ENCODE data around the gene NTMT2. TPM values are rescaled to one million over a fixed set of nuclear protein-coding genes. Genes with fewer than 3 reads are reported as not detected.

NTMT2 gene
- total and polyA plus RNA-seq, 9 of the 15 experiments (the other 6 are each of a cell fraction or from before 2014, with no cell fraction given), result not detected

DNA sequence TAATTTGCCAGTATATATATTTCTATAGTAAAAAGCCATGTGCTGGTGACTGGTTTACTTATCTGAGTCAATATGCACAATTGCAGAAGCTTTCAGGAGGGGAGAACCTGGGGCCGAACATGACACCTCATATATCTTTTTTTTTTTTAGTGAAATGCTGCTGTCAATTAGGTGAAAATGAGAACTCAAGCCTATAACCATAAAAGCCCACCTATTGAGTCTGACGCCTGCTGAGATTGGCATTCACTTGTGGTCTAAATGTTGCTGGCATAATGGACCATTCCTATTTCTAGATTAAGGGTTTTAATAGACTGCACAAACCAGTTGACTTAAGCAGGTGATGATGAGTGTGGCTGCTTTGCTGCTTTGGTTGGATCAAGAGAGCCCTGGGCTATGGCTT lies 10.8 kb downstream of the NTMT2 start:
- ATAC-seq (no peak), DNase-seq (ENCODE audit: extremely low read depth in 1 of 4, low spot score in 3 of 4) (no peak), FAIRE-seq (no peak)
- H3K27me3 ChIP-seq (ENCODE audit: control insufficient read depth in 2 of 2, insufficient read depth in 2 of 2, low read length in 2 of 2), result no peaks in the 10 kb centered on the region
- 0% methylated on average over 2 of the region's 2 CpGs for WGBS (ENCODE audit: insufficient coverage, low coverage, missing lambda C conversion rate)
- CTCF ChIA-PET (ENCODE audit: low intra/inter-chr PET ratio), result no interaction called here
- H3K79me2 ChIP-seq (ENCODE audit: control insufficient read depth, insufficient read depth, low read length), result no peaks in the 10 kb centered on the region
- no peak overlapping the region for H2AFZ ChIP-seq (ENCODE audit: low read depth, low read length)
- intact Hi-C loops (cut with micrococcal nuclease) (no loop called here), in situ Hi-C loops (cut with MboI) (no loop called here)
- H3K9ac ChIP-seq (ENCODE audit: insufficient read depth in 1 of 2, low read depth in 2 of 2, low read length in 2 of 2), result no peak overlapping the region
- no peaks in the 10 kb centered on the region for H3K9me3 ChIP-seq (replicated peaks; ENCODE audit: control insufficient read depth, insufficient read depth, low read depth, low read length)
- no peaks in the 10 kb centered on the region for H3K9me1 ChIP-seq (ENCODE audit: control insufficient read depth, insufficient read depth, low read length)
- H4K20me1 ChIP-seq (replicated peaks; ENCODE audit: control insufficient read depth, insufficient read depth, low read length), result no peaks in the 10 kb centered on the region
- no peaks in the 10 kb centered on the region for H3K4me1 ChIP-seq (replicated peaks in 1 of 2; ENCODE audit: control insufficient read depth in 2 of 2, insufficient read depth in 2 of 2, low read length in 2 of 2)
- no peak overlapping the region for H3K4me3 ChIP-seq
- POLR2A ChIA-PET, result no interaction called here
- no peak overlapping the region for H3K4me2 ChIP-seq (ENCODE audit: insufficient read depth, low read length)
- H3K27ac ChIP-seq (ENCODE audit: extremely low read depth, low read depth, low read length), result no peak overlapping the region
- no peaks in the 10 kb centered on the region for H3K36me3 ChIP-seq (ENCODE audit: control insufficient read depth, insufficient read depth, low read length)
- TF ChIP-seq, protein P1, sequence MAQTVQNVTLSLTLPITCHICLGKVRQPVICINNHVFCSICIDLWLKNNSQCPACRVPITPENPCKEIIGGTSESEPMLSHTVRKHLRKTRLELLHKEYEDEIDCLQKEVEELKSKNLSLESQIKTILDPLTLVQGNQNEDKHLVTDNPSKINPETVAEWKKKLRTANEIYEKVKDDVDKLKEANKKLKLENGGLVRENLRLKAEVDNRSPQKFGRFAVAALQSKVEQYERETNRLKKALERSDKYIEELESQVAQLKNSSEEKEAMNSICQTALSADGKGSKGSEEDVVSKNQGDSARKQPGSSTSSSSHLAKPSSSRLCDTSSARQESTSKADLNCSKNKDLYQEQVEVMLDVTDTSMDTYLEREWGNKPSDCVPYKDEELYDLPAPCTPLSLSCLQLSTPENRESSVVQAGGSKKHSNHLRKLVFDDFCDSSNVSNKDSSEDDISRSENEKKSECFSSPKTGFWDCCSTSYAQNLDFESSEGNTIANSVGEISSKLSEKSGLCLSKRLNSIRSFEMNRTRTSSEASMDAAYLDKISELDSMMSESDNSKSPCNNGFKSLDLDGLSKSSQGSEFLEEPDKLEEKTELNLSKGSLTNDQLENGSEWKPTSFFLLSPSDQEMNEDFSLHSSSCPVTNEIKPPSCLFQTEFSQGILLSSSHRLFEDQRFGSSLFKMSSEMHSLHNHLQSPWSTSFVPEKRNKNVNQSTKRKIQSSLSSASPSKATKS (CRISPR knock-in tag; IDR thresholded peaks at IDR 0.05), result no peak
- no peak for TF ChIP-seq RBM25 (IDR thresholded peaks at IDR 0.05; ENCODE audit: low read depth, low read length, severe bottlenecking)
- TF ChIP-seq ZNF431 (CRISPR knock-in tag; IDR thresholded peaks at IDR 0.05), result no peak
- no peak for TF ChIP-seq FUS (optimal IDR thresholded peaks at IDR 0.05; ENCODE audit: low read depth, low read length)
- TF ChIP-seq, protein P2, sequence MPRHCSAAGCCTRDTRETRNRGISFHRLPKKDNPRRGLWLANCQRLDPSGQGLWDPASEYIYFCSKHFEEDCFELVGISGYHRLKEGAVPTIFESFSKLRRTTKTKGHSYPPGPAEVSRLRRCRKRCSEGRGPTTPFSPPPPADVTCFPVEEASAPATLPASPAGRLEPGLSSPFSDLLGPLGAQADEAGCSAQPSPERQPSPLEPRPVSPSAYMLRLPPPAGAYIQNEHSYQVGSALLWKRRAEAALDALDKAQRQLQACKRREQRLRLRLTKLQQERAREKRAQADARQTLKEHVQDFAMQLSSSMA (CRISPR knock-in tag; IDR thresholded peaks at IDR 0.05), result no peak
- TF ChIP-seq ADNP (tag; IDR thresholded peaks at IDR 0.05), result no peak
- no peak for TF ChIP-seq ZBTB1 (CRISPR knock-in tag; IDR thresholded peaks at IDR 0.05; ENCODE audit: borderline replicate concordance, low read depth)
- TF ChIP-seq ZNF830 (CRISPR knock-in tag; IDR thresholded peaks at IDR 0.05), result no peak
- TF ChIP-seq C11orf30 (IDR thresholded peaks at IDR 0.05; ENCODE audit: low read depth), result no peak
- no TSS peak for BruUV-seq (replicated peaks)
